Activated CD8-positive, alpha-beta memory T cell treated with anti-CD3 and anti-CD28 coated beads for 1 hour (primary cell): ENCODE data around the gene PCBD1.

ENCODE experiments used
- DNase-seq, 2 donors: peaks; one replicate each; pipeline ENCODE4 v3.0.0-alpha.2; 2020; ENCODE audit warnings: low read depth in 1 of 2; ENCODE audit errors: extremely low read depth in 1 of 2

Gene PCBD1

GRCh38 chr10:70838270-70838805, 50.0 kb downstream of the PCBD1 start:
- DNase-seq, result no peak

DNA sequence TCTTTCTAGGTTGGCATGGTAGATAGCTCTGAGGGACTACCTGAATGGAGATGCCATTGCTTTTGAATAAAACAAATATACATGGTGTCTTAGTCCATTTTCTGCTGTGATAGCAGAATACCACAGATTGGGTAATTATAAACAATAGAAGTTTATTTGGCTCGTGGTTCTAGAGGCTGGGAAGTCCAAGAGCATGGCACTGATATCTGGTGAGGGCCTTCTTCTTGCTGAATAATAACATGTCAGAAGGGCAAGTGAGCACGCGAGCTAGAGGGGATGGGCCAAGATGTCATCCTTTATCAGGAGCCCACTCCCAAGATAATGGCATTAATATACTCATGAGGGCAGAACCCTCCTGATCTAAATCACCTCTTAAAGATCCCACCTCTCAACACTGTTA, 50.7 kb downstream of the PCBD1 start:
- no peak for DNase-seq

DNA sequence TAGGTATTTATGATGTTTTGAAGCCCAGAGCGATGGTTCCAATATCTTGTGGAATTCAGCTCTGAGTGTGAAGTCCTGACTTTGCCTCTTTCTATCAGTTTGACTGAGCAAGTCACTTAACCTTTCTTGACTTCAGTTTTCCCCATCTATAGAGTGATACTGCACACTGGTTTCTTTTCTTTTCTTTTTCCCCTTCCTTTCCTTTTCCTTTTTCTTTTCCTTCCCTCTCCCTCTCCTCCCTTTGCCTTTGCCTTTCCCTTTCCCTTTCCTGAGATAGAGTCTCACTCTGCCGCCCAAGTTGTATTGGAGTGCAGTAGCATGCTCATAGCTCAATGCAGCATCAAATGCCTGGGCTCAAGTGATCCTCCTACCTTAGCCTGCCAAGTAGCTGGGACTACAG, 52.0 kb downstream of the PCBD1 start:
- DNase-seq, result no peak

DNA sequence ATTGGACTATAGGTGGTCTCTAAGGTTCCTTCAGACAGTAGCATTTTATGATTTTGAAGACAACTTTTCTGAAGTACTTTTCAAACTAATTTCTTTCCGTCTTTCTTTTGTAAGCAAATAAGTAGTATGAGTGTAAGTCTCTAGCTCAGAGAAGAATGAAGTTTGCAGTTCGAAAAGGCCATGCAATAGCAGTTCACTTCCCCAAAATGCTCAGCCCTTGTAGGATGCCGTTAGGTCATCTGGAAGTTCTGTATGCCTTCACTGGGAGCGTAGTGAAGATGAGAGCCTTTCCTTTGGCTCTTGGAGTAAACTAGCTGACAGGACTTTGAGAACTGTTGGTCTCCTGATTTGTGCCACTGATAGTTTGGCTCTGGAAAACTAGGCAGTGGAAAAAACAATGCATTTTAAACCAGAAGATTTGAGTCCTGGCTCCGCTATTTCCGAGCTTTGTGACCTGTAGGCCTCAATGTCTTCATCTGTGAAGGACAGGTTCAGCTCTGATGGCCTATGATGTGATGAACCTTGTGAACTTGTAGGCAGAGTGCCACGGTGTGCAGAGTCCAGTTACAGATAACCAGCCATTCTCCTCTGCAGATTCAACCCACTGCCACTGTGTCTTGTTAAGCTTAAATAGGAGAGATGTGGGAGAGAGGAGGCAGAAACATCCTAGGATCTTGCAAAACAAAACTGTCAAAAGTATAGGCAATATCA, 53.8 kb downstream of the PCBD1 start:
- DNase-seq, result no peak

DNA sequence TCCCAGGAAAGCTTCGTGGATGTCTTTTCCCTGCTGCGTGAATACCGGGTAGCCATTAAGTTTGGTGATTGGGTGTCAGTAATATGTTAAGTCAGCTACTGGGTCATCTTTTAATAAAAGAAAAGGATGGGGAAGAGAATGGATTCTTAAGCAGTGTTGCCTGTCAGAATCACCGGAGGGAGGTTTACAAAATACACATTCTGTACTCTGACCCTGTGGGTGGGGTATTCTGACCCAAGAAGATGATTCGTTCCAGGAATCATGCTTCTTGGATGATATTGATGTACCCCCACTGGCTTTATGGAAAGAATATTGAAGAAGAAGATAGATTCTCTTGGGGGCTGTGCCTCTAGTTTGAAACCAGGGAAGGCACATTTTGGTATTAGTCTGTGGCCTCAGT, 54.3 kb downstream of the PCBD1 start:
- no peak for DNase-seq

DNA sequence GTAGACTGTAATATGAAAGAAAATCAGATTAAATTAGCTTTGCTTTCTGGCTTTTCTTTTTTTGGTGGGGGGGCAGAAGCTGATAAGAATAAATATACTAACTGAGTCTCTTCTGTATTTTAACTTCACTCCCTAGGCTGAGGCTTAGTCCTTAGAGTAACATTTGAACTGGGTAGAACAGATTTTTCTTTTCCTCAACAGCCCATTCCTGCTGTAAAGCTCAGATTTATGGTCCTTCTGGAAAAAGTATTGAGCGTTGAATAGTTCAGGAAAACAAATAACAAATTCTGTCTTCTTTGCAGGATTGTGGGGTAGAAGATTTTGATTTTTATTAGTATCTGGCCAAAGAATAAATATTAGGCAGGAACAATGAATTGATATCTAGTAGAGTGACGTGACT, 54.8 kb downstream of the PCBD1 start:
- no peak for DNase-seq
